K562 (cell line): ENCODE data around the gene DNM1. TPM values are rescaled to one million over a fixed set of nuclear protein-coding genes. Genes with fewer than 3 reads are reported as not detected.

Source experiments
- DACH1 ChIP-seq: fragments of 450-650 bp; IDR thresholded peaks from 2 replicates; pipeline ENCODE4 v1.6.1; 2018; ENCODE audit not compliant: partially characterized antibody
- E2F6 ChIP-seq, 2 experiments: IDR thresholded peaks; 2 replicates each; pipeline ENCODE4 v1.6.1; 2011; ENCODE audit warnings: borderline replicate concordance in 1 of 2, control low read depth in 1 of 2, low read depth in 1 of 2, low read length in 1 of 2, mild to moderate bottlenecking in 1 of 2, mixed read lengths in 1 of 2, moderate library complexity in 1 of 2; ENCODE audit not compliant: insufficient read depth in 1 of 2, insufficient read length in 1 of 2, poor library complexity in 1 of 2, severe bottlenecking in 1 of 2; ENCODE audit errors: extremely low read depth in 1 of 2
- FOXA3 ChIP-seq, 2 experiments: fragments of 450-650 bp in 1 of 2; sonication (generic) in 1 of 2; formaldehyde crosslinking; IDR thresholded peaks in 1 of 2; conservative IDR thresholded peaks in 1 of 2; 2 replicates each; pipeline versions ENCODE4 v1.4.0 to v1.8.0; 2020 to 2022; ENCODE audit warnings: mild to moderate bottlenecking in 2 of 2, missing genetic modification reagents in 1 of 2
- FOXJ3 ChIP-seq: sonication (generic); formaldehyde crosslinking; IDR thresholded peaks from 2 replicates; pipeline ENCODE4 v1.4.0; 2020; ENCODE audit warnings: mild to moderate bottlenecking, missing genetic modification reagents
- GATA2 ChIP-seq: sonication (generic); formaldehyde crosslinking; IDR thresholded peaks from 2 replicates; pipeline ENCODE4 v1.4.0; 2020; ENCODE audit warnings: mild to moderate bottlenecking, missing genetic modification reagents
- HINFP ChIP-seq: fragments of 450-650 bp; conservative IDR thresholded peaks from 2 replicates; pipeline ENCODE4 v1.6.1; 2016; ENCODE audit warnings: missing genetic modification characterization, low read depth, mild to moderate bottlenecking, control low read depth, missing compliant biosample characterization
- KDM2B ChIP-seq: fragments of 250-450 bp; sonication (Bioruptor Pico); IDR thresholded peaks from 2 replicates; pipeline ENCODE4 v1.8.0; 2021; ENCODE audit warnings: mild to moderate bottlenecking, moderate library complexity
- MLX ChIP-seq, 2 experiments: fragments of 450-650 bp in 1 of 2; sonication (generic) in 1 of 2; formaldehyde crosslinking; conservative IDR thresholded peaks; 2 replicates each; pipeline versions ENCODE4 v1.4.0 to v1.8.1; 2020 to 2022; ENCODE audit warnings: mild to moderate bottlenecking in 1 of 2, missing genetic modification reagents in 1 of 2
- POLR2A ChIP-seq: fragments of 450-650 bp; conservative IDR thresholded peaks from 2 replicates; pipeline ENCODE4 v1.6.1; 2016
- POLR2AphosphoS5 ChIP-seq: IDR thresholded peaks from 2 replicates; pipeline ENCODE4 v1.6.1; 2011; ENCODE audit warnings: mild to moderate bottlenecking, low read depth, low read length, moderate library complexity; ENCODE audit not compliant: control insufficient read depth, insufficient read depth
- SUPT5H ChIP-seq: fragments of 450-650 bp; IDR thresholded peaks from 2 replicates; pipeline ENCODE4 v1.6.1; 2016
- TAF9B ChIP-seq: fragments of 450-650 bp; IDR thresholded peaks from 2 replicates; pipeline ENCODE4 v1.6.1; 2018; ENCODE audit warnings: mild to moderate bottlenecking; ENCODE audit not compliant: partially characterized antibody
- TRIM28 ChIP-seq: fragments of 450-650 bp; IDR thresholded peaks from 2 replicates; pipeline ENCODE4 v1.6.1; 2017
- ZBTB12 ChIP-seq: fragments of 250-450 bp; sonication (Bioruptor Pico); IDR thresholded peaks from 2 replicates; pipeline ENCODE4 v1.4.0; 2020
- ZNF384 ChIP-seq: IDR thresholded peaks from 2 replicates; pipeline ENCODE4 v1.6.1; 2012; ENCODE audit warnings: low read depth, low read length, improper control_type of control experiment
- ZNF449 ChIP-seq: fragments of 250-450 bp; sonication (Bioruptor Pico); IDR thresholded peaks from 2 replicates; pipeline ENCODE4 v1.8.0; 2022; ENCODE audit warnings: moderate library complexity, mild to moderate bottlenecking, inconsistent platforms
- polyA plus RNA-seq, 8 experiments: library from polyadenylated mRNA; depleted of rRNA in 4 of 8; stranded (reverse) in 5 of 8; unstranded in 3 of 8; fragments of >200 nt; fragmentation: Nextera tagmentation in 2 of 8; fragmentation: Illumina TruSeq in 1 of 8; extraction: Ambion mirVana in 2 of 8; extraction: Trizol in 1 of 8; gene quantifications; 2 replicates each; pipeline versions ENCODE4 v1.2.1 to v1.2.3, GENCODE V29; 2011 to 2014; ENCODE audit warnings: inconsistent platforms in 1 of 8, missing spikeins in 1 of 8
- total RNA-seq, 7 experiments: library from RNA; depleted of rRNA in 6 of 7; stranded (reverse); fragments of >200 nt in 6 of 7; fragmentation: Illumina TruSeq in 2 of 7; extraction: Trizol in 2 of 7; gene quantifications; 2 replicates each; pipeline versions ENCODE4 v1.2.1 to v1.2.3, GENCODE V29; 2011 to 2021; ENCODE audit warnings: low replicate concordance in 1 of 7

Gene DNM1
- total and polyA plus RNA-seq, 9 of the 15 experiments (the other 6 are each of a cell fraction or from before 2014, with no cell fraction given) = 0.39 to 23.1 (median 9.1) TPM

GRCh38 chr9:128161215-128161902 is 41.8 kb upstream of the DNM1 start (continued):
- TF ChIP-seq ZBTB12 (CRISPR knock-in tag) = no peak
- TF ChIP-seq TRIM28 = no peak
- TF ChIP-seq KDM2B (CRISPR knock-in tag) = no peak
- TF ChIP-seq SUPT5H = no peak
- peak; percentile 19; the same call in 1 of the 2 replicates for TF ChIP-seq POLR2A
- TF ChIP-seq MLX (CRISPR knock-in tag; conservative IDR thresholded peaks at IDR 0.05) = 0 out of 4 replicates have a peak, but pooled peaks of 1 of the 2 experiments have one; percentile 4
- no peak for TF ChIP-seq ZNF449
- TF ChIP-seq E2F6 (IDR thresholded peaks at IDR 0.05; ENCODE audit: borderline replicate concordance in 1 of 2, extremely low read depth in 1 of 2, insufficient read depth in 1 of 2, insufficient read length in 1 of 2, low read depth in 1 of 2, low read length in 1 of 2, poor library complexity in 1 of 2, severe bottlenecking in 1 of 2) = no peak
- TF ChIP-seq FOXJ3 (CRISPR knock-in tag) = no peak
- TF ChIP-seq ZNF384 = no peak
- no peak for TF ChIP-seq DACH1
- no peak for TF ChIP-seq FOXA3 (CRISPR knock-in tag; conservative IDR thresholded peaks at IDR 0.05 in 1 of 2, IDR thresholded peaks at IDR 0.05 in 1 of 2)
- TF ChIP-seq GATA2 (CRISPR knock-in tag) = no peak
- TF ChIP-seq HINFP (tag) = no peak
- TF ChIP-seq POLR2AphosphoS5 = no peak
- TF ChIP-seq TAF9B = no peak
